ENCODE results near the gene RTL1.

DNA sequence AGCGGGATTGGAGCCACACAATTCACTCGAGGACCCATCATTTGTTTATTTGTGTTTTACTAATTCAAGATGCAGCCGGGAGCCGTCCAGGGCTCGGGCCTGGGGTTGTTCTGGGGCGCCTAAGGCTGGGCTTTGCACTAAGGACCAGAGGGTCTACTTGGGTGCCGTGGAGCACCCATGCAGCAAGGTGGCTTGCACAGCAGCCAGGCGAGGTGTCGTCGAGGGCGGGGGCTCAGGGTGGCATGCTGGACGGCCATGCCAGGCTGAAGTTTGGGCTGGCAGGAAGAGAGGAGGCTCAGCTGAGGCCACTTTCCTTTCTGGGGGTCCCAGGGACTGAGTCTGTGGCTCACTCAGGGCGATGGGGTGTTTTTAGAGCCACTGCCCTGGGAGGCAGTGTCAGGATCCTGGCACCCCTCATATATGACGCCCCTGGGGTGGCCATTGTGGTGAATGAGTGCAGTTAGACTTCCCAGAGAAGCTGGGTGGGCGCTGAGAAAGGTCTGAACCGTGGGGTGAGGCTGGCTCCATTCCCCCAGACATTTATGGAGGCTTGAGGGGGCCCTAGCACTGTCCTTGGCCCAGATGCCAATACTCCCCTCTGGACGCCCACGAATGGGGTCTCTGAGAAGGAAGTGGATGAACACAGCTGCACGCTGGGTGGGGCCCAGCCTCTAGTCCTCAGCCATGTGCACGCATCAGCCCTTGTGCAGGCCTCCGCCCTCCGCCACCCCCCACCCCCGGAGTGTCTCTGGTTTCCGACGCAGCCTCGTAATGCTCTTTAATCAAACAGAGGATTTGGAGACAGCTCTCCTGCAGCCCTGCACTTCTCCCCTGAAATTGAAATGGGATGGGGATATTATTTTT is 66.3 kb downstream of the RTL1 start:
- no peak for TF ChIP-seq SIN3A (IDR thresholded peaks at IDR 0.05; ENCODE audit: borderline replicate concordance, insufficient read depth, low read length)
- no peak for TF ChIP-seq POLR2AphosphoS5 (IDR thresholded peaks at IDR 0.05; ENCODE audit: low read depth, low read length)
- TF ChIP-seq, protein P1, sequence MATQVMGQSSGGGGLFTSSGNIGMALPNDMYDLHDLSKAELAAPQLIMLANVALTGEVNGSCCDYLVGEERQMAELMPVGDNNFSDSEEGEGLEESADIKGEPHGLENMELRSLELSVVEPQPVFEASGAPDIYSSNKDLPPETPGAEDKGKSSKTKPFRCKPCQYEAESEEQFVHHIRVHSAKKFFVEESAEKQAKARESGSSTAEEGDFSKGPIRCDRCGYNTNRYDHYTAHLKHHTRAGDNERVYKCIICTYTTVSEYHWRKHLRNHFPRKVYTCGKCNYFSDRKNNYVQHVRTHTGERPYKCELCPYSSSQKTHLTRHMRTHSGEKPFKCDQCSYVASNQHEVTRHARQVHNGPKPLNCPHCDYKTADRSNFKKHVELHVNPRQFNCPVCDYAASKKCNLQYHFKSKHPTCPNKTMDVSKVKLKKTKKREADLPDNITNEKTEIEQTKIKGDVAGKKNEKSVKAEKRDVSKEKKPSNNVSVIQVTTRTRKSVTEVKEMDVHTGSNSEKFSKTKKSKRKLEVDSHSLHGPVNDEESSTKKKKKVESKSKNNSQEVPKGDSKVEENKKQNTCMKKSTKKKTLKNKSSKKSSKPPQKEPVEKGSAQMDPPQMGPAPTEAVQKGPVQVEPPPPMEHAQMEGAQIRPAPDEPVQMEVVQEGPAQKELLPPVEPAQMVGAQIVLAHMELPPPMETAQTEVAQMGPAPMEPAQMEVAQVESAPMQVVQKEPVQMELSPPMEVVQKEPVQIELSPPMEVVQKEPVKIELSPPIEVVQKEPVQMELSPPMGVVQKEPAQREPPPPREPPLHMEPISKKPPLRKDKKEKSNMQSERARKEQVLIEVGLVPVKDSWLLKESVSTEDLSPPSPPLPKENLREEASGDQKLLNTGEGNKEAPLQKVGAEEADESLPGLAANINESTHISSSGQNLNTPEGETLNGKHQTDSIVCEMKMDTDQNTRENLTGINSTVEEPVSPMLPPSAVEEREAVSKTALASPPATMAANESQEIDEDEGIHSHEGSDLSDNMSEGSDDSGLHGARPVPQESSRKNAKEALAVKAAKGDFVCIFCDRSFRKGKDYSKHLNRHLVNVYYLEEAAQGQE (IDR thresholded peaks at IDR 0.05; ENCODE audit: insufficient read depth in 1 of 2, low read depth in 2 of 2, low read length in 2 of 2): no peak
- no peak for TF ChIP-seq TAF1 (IDR thresholded peaks at IDR 0.05; ENCODE audit: borderline replicate concordance, insufficient read depth, low read length)
